ENCODE results near the gene OMG.
"Not testable (repeated sequence)": the region's sequence is repeated elsewhere in the genome, so short reads cannot be mapped to it uniquely, and the experiment has no call there.

Gene OMG

GRCh38 chr17:31293581-31293980, 3.5 kb downstream of the OMG start:
- DNase-seq: no peak
- TF ChIP-seq POLR2A (IDR thresholded peaks at IDR 0.05; ENCODE audit: low read length) (no peak), GATA1 (IDR thresholded peaks at IDR 0.05; ENCODE audit: low read depth, low read length) (no peak)

GRCh38 chr17:31291820-31292219, 5.2 kb downstream of the OMG start:
- DNase-seq: no peak
- TF ChIP-seq GATA1 (IDR thresholded peaks at IDR 0.05; ENCODE audit: low read depth, low read length) (no peak), POLR2A (IDR thresholded peaks at IDR 0.05; ENCODE audit: low read length) (no peak)

GRCh38 chr17:31289790-31290189, 7.2 kb downstream of the OMG start:
- DNase-seq: no peak
- TF ChIP-seq GATA1 (IDR thresholded peaks at IDR 0.05; ENCODE audit: low read depth, low read length) (no peak), POLR2A (IDR thresholded peaks at IDR 0.05; ENCODE audit: low read length) (no peak)

- not testable (repeated sequence) for DNase-seq
Observed at GRCh38 chr17:31287932-31288331, 9.1 kb downstream of the OMG start.

- DNase-seq: no peak
- TF ChIP-seq GATA1 (IDR thresholded peaks at IDR 0.05; ENCODE audit: low read depth, low read length) (no peak), POLR2A (IDR thresholded peaks at IDR 0.05; ENCODE audit: low read length) (no peak)
Observed at GRCh38 chr17:31286587-31286986, 10.5 kb downstream of the OMG start.

- TF ChIP-seq POLR2A (IDR thresholded peaks at IDR 0.05; ENCODE audit: low read length): no peak
- TF ChIP-seq GATA1 (IDR thresholded peaks at IDR 0.05; ENCODE audit: low read depth, low read length): no peak
Observed at GRCh38 chr17:31283841-31284240, 13.2 kb downstream of the OMG start.

GRCh38 chr17:31281061-31281460, 16.0 kb downstream of the OMG start:
- TF ChIP-seq GATA1 (IDR thresholded peaks at IDR 0.05; ENCODE audit: low read depth, low read length): no peak
- TF ChIP-seq POLR2A (IDR thresholded peaks at IDR 0.05; ENCODE audit: low read length): no peak
- no peak for DNase-seq

More at GRCh38 chr17:31283841-31284240, 13.2 kb downstream of the OMG start:
- no peak for DNase-seq

GRCh38 chr17:31279401-31279800, 17.6 kb downstream of the OMG start:
- no peak for DNase-seq
- TF ChIP-seq GATA1 (IDR thresholded peaks at IDR 0.05; ENCODE audit: low read depth, low read length): no peak
- TF ChIP-seq POLR2A (IDR thresholded peaks at IDR 0.05; ENCODE audit: low read length): no peak

- DNase-seq: peak; percentile 11 to 14
- TF ChIP-seq POLR2A (IDR thresholded peaks at IDR 0.05; ENCODE audit: low read length): no peak
- no peak for TF ChIP-seq GATA1 (IDR thresholded peaks at IDR 0.05; ENCODE audit: low read depth, low read length)
Observed at GRCh38 chr17:31275116-31275515, 21.9 kb downstream of the OMG start.

- TF ChIP-seq GATA1 (IDR thresholded peaks at IDR 0.05; ENCODE audit: low read depth, low read length): no peak
- no peak for DNase-seq
Observed at GRCh38 chr17:31274252-31274651, 22.8 kb downstream of the OMG start.

GRCh38 chr17:31273516-31273915, 23.5 kb downstream of the OMG start:
- DNase-seq: no peak
- TF ChIP-seq POLR2A (IDR thresholded peaks at IDR 0.05; ENCODE audit: low read length) (no peak), GATA1 (IDR thresholded peaks at IDR 0.05; ENCODE audit: low read depth, low read length) (no peak)

GRCh38 chr17:31272803-31273202, 24.2 kb downstream of the OMG start:
- DNase-seq: no peak
- TF ChIP-seq GATA1 (IDR thresholded peaks at IDR 0.05; ENCODE audit: low read depth, low read length) (no peak), POLR2A (IDR thresholded peaks at IDR 0.05; ENCODE audit: low read length) (no peak)

GRCh38 chr17:31272236-31272635, 24.8 kb downstream of the OMG start:
- TF ChIP-seq POLR2A (IDR thresholded peaks at IDR 0.05; ENCODE audit: low read length) (no peak), GATA1 (IDR thresholded peaks at IDR 0.05; ENCODE audit: low read depth, low read length) (no peak)
- no peak for DNase-seq

- no peak for DNase-seq
- TF ChIP-seq POLR2A (IDR thresholded peaks at IDR 0.05; ENCODE audit: low read length): no peak
- TF ChIP-seq GATA1 (IDR thresholded peaks at IDR 0.05; ENCODE audit: low read depth, low read length): no peak
Observed at GRCh38 chr17:31269578-31269983, 27.5 kb downstream of the OMG start.

- TF ChIP-seq POLR2A (IDR thresholded peaks at IDR 0.05; ENCODE audit: low read length) (no peak), GATA1 (IDR thresholded peaks at IDR 0.05; ENCODE audit: low read depth, low read length) (no peak)
- DNase-seq: no peak
Observed at GRCh38 chr17:31269036-31269577, 27.9 kb downstream of the OMG start.

- no peak for DNase-seq
- TF ChIP-seq GATA1 (IDR thresholded peaks at IDR 0.05; ENCODE audit: low read depth, low read length): no peak
- TF ChIP-seq POLR2A (IDR thresholded peaks at IDR 0.05; ENCODE audit: low read length): no peak
Observed at GRCh38 chr17:31266042-31266441, 31.0 kb downstream of the OMG start.

- DNase-seq: not testable (repeated sequence)
Observed at GRCh38 chr17:31262923-31263322, 34.1 kb downstream of the OMG start.
